ENCODE measurements around the gene EPS8.

EPS8 gene

DNA sequence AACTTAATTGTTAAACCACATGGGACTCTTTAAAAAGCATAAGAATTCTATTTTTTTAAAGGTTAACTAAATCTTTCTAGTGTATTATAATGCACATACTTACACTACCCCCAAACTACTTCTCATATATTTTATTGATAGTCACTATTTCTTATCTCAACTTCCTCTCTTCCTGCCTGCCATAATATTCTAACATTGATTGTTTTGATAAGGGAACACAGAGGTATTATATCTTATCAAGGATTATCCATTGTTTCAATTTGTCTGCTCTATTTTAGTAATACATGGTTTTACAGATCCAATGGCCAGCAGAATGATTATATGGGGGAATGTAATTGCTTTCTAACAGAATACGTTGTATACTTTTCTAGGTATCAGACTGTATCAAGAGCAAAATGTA, 98.9 kb downstream of the EPS8 start:
- DNase-seq (ENCODE audit: low spot score): no peak

DNA sequence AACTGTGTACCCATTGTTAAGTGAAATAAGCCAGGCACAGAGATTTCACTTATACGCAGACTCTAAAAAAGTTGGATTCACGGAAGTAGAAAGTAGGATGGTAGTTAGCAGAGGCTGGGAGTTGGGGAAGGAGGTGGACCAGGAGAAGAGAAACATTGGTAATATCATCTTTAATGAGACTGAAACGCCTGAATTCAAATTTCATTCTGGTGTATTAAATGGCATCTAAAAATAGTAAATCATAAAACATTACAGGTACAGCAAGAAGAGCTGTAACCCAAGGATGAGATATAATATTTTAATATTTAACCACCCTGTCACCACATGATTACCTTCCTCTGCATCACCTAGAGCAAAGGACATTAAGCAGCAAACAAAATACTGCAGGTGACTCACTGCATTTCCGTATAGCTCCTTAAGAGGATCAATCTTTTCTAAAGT, 99.4 kb downstream of the EPS8 start:
- DNase-seq (ENCODE audit: low spot score): no peak

DNA sequence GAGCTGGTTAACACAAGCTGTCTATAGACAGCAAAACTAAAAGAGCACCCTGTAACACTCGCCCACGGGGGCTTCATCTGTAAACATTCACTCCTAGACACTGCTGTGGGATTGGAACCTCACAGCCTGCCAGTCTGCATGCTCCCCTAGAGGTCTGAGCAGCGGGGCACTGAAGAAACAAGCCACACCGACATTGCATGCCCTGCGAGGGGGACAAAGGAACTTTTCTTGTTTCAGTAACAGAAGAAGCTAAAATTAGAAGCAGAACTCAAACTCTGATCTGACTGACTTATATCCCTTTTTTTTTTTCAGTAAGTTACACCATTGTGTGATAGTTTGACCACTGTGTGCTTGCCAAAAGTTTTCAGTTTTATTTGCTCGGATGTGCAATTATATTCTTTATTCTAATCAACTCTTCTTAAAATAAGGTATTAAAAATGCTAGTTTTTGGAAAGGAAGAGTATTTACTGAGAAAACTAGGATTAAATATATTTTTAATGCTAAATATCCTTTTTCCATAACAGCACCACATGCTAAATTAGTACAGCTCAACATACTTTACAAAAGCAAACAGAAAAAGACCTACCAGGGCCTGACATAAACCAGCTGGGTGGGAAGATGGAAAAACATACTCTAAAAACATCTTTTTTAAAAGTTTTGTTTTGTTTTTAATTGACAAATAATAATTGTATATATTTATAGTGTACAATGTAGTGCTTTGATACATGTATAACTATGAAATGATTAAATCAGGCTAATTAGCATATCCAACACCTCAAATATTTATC, 100.2 kb downstream of the EPS8 start:
- peak; percentile 54 for DNase-seq (ENCODE audit: low spot score)

DNA sequence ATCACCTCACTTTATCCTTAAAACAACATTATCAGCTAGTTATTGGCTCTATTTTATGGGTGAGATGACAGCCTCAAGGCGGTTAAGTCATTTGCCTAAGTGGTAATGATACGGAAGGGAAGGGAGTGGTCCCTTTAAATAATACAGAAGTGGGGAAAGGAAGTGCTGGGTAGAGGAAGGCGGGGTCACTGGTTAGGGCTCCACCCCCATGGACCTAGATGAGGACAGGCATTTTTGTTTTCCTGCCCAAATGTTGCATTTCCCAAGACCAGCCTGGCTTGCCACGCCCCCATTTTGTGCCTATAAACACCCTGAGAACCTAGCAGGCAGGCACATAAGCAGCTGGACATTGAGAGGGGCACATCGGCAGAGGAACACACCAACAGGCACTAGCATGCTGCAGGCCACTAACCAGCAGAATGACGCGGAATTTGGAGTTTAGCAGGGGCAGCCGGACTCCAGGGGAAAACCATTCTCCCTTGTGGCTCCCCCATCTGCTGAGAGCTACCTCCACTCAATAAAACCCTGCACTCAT, 100.9 kb downstream of the EPS8 start:
- DNase-seq (ENCODE audit: low spot score): peak; percentile 50

DNA sequence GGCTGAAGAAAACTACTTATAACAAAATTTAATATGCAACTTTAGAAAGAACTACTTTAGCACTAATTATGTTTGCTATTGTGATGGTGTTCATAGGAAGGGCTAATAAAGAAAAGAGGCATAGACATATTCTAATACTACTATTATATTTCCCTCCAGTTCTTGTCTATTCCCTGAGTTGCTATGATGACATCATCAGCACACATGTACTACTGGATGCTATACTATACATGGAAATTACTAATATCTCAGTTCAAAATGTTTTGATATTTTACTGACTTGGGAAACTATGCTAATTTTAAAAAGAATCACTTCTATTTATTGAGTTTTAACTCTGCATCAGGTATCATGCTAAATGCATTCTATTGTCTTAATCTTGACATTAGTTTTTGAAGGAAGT, 101.6 kb downstream of the EPS8 start:
- DNase-seq (ENCODE audit: low spot score): no peak

DNA sequence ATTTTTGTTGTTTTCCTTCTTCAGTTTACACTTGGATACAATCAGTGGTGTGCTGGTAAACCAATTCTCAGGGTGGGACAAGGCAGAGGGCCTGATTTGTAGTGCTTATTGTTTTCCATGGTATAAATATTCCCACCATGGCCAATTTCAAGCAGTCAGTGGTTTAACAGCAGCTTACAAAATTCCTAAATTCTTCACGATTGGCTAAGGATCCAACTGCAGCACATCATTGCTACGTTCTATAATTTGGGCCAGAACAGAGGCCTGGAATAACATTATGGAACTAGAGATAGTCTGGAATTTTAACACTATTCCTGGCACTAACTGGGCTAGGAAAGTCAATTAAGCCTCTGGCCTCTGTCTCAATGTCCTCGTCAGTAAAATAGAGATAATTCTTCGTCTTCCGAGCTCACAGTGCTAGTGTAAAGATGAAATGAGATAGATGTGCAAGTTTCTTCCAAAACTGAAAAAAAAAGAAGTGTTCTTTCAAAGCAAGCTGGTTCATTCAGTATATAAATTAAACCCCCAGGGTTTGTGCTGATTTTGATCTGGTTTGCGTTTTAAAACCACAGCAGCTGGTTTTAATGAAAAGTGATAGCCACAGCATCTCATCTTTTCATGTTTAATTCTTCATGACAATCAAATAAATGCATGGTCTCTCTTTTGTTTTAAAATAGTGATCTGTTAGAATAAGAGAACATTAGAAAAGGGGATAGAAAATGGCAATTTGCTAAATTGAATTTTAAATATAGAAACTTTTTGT, 104.1 kb downstream of the EPS8 start:
- DNase-seq (ENCODE audit: low spot score): no peak

DNA sequence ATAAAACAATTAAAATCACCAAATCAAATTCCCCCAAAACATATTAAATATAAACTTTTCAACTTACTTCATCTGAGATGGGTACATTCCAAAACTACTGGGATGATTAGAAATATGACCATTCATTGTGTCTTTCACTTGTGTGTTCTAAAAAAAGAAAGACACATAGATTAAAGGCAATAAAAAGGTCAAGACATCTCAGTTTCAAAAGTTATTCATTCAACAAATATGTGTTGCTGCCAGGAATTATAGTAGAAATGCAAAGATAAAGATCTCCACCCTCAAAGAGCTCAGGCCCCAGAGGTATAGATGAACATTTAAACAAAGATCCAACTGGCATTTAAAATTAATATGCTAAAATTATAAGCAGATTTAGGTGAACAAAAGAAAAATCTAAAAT, 106.4 kb downstream of the EPS8 start:
- no peak for DNase-seq (ENCODE audit: low spot score)

DNA sequence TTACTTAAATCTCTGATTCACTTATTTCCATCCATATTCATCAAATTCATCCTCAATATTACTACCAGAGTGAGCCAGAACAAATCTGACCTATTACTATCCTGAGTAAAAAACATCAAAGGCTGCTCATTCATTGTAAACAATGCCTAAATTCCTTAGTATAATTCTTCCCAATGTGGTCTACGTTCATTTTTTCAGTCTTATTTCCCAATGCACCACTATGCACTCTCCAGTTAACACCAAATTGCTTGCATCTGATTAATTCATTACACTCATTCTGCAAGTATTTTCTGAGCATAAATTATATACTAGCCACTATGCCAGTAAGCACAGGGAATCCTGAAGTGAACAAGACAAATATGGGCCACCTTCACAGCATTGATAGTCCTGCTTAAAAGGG, 110.0 kb downstream of the EPS8 start:
- DNase-seq (ENCODE audit: low spot score): no peak

DNA sequence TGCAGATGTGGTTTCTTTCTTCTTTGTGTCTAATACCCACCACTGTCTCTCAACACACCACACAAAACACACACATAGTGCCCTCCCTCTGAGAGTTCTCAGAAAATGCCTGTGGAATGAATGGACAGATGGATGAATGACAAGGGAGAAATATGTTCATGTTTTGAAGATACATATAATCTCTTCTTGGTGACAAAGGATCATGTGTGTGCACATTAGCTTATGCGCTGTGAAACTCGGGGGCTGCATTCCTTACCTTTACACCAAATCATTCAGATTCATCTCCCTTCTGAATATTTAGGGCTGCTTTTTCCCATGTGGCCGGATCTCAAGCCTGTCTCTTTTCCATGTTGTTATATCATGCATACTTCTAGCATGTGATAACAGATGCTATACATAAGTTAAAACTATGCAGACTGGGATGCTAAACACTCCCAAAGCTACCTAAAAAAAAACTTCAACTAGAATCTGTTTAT, 111.4 kb downstream of the EPS8 start:
- no peak for DNase-seq (ENCODE audit: low spot score)

DNA sequence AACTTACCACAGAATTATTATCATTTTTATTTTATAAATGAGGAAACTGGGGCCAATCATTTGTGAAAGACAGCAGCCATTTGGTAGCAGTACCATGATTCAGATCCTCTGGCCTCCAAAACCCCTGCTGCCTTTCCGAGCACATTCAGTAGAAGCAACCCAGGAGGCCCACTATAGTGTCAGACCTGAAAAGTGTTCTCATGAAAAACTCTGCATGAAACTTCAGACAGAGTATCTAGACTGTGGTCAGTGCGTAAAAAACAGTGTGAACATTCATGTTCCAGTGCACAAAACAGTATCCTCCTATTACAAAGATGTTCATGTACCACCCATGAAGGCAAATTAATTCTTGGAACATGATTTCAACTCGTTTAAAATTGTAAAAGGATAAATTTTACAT, 112.0 kb downstream of the EPS8 start:
- DNase-seq (ENCODE audit: low spot score): no peak

DNA sequence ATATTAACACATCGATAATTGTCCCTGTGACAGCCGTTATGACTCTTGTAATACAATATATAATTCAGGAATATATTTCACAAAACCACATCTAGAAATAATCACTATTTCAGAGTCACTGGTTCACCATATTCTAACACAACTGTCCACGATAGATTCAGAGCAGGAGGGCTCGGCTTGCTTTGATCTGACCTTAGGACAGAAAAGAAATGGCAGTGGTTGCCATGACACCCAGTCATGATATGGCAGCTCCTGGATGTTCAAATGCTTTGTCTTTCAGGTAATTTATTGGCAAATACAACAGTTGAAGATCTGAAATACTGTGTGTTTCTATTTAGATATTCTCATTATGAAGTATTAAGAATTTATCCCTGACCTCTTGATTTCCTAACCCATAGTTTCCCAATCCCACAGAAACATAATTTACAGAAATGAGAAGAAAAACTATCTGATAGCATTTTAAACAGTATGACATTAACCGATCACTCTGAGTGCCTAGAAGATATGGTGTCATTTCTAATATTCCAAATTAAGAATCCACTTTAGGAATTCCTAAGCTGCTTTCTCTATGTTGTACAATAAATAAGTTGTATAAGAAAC, 116.4 kb downstream of the EPS8 start:
- no peak for DNase-seq (ENCODE audit: low spot score)

DNA sequence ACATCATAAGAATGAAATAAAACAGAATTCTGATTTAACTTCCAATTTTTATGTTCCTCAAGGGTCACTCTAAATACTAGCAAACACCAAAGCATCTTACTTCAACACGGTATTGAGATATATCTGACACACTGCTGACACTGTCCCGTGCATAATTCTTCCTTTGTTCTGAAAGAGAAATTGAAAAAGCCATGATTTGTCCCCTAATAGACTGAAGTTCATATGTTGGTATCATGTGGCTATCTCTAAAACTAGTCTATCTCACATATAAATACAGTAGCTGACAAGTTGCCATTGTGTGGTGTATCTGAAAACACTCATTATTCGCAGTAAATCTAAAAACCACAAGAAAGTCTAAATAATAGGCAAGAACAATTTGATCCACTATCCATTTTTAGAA, 118.4 kb downstream of the EPS8 start:
- no peak for DNase-seq (ENCODE audit: low spot score)

DNA sequence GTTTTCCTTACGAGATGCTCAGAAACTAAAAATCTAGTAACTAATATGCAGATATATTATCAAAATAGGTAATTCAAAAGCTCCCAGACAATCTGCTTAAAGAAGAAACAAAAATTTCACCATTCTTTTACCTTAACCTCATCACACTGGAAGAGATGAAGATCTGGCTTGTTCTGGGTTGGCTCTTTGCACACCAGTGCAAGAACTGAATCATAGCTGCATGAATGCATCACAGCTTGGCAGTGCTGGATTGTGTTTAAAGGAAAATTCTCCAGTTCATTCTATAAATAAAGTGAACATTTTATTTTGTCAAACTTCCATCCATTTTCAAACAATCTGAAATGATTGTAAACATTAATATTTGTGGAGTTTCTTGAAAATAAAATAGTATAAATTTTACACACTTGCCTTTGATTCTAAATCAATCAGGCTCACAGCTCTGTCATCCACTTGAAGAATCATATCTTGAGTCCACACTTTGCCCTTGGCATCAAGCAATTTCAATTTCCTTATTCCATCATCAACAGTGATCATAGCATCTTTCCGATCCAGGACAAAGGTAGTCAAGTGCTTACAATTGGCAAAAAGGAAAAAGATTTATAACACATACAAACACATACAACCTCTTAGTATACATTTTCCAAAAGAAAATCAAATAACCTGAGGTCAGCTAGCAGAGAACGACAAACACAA, 119.8 kb downstream of the EPS8 start:
- DNase-seq (ENCODE audit: low spot score): no peak

DNA sequence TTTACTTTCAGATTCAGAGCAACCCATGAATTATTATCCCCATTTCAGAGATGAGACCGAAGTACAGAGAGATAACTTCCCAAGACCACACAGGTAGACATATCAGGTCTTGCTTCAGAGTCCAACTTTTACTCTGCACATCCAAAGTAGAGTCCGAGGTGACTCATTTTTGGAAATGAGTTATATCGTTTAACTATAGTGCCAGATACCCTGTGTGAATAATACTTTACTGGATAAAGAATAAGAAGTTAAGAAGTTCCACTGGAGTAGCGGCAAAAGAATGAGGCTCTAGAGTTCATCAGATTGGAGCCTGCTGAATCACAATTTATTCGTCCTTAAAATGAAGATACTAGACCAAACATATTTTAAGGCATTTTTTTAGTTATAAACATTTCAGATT, 124.7 kb downstream of the EPS8 start:
- no peak for DNase-seq (ENCODE audit: low spot score)

DNA sequence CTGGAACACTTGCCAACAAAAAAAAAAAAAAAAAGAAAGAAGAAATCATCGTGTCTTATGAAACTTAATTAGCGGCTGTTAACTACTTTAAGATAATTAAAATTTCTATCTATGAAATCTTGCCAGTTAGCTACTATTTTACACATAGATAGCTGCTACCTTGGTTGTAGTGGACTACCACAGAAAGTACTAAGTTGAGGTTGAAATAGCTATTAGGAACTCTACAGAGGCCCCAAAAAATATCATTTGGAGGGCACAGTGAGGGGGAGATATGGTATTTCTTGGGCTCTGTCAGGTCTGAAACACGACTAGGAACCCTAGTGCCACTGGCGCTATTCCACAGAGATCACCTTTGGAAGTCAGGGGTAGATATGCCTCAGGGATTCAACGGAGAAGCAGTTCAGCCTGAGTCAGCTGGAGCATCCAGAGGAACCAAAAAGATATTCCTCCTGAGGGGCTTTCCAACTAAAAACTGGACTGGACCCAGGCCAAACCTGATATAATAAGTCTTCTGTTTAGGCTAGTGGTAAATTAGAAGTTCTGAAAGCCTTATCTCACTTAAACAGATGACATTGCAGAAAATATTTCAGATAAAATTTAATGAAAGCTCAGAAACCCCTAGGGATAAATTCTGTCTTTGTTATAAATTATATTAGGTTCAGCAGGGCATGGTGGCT, 126.1 kb downstream of the EPS8 start:
- DNase-seq (ENCODE audit: low spot score): no peak

DNA sequence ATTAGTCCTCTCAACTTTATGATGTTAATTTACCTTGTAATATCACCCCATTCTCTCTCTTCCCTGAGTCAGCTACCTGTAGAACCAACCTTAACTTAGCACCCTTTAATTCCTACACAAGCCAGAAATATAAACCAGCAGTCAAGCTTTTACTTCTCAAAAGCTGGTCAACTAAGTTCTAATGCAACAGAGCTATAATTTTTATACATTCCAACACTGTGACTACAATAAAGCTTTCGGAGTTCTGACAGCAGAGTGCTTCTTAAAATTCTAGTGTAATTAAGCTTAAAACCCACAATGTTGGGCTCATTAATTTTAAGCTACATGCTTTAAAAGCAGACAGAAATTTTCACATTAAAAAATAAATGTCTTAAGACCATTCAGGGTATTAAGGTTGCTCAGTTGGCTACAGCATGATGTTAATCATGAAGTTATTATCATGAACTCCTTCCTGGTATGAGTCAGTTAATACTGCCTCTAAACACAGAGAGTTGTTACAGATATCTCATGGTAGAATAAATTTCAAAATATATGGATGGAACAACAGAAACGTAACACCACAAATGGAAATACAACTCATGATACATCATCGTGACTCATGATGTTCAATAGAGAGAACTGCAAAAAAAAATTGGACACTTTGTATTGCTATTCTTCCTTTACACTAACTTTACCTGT, 126.7 kb downstream of the EPS8 start:
- DNase-seq (ENCODE audit: low spot score): no peak

DNA sequence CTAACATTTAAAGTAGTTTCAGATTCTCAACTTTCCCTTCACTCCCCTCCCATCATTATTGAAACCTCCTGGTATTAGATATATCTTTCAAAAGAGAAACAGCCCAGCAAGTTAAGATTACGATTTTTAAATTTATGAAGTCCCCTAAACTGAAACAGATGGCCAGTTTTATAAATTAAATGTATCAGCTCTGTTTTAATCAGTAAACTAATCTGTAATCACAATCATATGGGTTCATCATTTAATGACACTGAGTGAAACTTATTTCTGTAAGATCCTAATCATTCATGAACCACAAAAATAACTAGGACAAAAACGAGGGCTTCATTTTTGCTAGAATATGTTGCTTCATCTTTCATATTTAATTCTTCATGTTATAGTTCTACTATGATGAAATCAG, 137.8 kb downstream of the EPS8 start:
- no peak for DNase-seq (ENCODE audit: low spot score)

DNA sequence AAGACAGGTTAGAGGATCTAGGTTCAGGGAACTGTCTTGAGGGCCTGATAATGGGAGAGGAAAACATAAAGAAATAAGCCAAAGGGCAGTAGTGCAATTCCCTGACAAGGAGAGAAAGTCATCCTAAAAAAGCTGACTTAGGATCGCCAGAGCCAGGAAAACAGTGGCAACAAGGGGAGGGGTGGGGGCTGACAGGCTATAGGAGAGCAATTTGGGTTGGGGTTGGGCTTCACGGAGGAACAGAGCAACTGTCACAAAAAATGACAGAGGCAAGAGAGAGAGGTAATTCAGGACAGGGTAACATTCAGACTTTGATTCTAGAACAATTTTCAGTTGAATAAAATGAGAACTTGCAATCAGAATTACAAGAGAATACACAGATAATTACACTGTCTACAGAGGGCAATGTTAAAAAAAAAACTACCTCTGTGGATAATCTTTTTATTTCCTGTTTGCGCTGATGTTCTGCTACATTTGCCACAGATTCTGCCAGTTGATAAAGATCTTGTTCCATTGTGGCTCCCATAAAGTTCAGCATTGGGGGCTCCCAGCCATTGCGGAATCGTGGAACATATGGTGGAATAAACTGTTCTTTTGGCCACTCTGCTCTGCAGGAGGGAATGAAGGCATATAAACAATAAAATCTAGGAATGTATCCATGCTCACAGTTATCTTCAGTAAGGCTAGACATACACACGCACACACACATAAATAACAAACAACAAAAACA, 138.6 kb downstream of the EPS8 start:
- DNase-seq (ENCODE audit: low spot score): no peak

DNA sequence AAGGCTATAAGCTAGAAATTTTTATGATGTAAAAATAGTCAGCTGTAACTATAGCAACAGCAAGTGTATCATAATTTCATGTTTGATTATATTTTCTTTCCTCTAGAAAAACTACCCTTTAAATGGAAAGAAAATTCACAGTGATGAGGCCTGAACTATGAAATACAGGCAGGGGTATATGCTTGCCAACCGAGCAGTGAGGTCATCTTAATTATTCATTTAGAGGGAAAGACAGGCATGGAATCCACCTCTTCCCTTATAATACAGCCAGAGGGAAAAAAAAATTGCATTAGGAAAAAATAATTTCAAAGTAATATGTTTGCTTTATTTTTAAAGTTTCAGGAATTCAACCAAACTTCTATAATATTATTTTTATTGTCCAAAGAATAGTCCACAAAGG, 139.8 kb downstream of the EPS8 start:
- no peak for DNase-seq (ENCODE audit: low spot score)

DNA sequence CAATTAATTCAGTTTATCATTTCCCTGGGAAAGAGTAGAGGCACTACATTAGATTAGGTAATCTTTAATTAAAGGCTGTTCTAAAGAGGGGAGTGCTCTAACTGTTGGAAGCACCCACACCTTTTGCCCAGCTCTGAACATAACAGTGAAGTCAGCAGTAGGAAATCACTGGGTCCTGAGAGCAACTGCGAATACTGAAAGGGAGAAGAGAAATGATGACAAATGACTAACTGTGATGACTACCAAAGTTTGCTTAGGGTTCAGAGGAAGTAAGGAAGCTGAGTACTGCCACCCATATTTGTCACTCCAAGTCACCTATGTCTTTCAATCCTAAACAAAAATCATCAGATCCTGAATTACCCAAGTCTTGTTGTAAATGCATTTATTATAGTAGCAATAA, 140.6 kb downstream of the EPS8 start:
- DNase-seq (ENCODE audit: low spot score): no peak
